Neuronal stem cell (in vitro differentiated cells): ENCODE measurements around the gene PHF3.
A peak's percentile ranks its signal among the peaks of the same experiment; 100 is the strongest.

Source experiments
- DNase-seq: peaks from one replicate; pipeline ENCODE4 v3.0.0-alpha.2; 2013; ENCODE audit warnings: low spot score
- H2AFZ ChIP-seq: one replicate; pipeline ENCODE4 v1.6.1; 2013; ENCODE audit warnings: mild to moderate bottlenecking, low read length, inconsistent platforms
- H2AK5ac ChIP-seq: 2 replicates; pipeline ENCODE4 v1.6.1; 2013; ENCODE audit warnings: low read depth, mild to moderate bottlenecking, inconsistent platforms, low read length, moderate library complexity, mixed read lengths
- H2BK120ac ChIP-seq: 2 replicates; pipeline ENCODE4 v1.6.1; 2013; ENCODE audit warnings: low read depth, mild to moderate bottlenecking, inconsistent platforms, low read length, moderate library complexity, mixed read lengths
- H2BK12ac ChIP-seq: one replicate; pipeline ENCODE4 v1.6.1; 2013; ENCODE audit warnings: low read length, inconsistent platforms
- H2BK15ac ChIP-seq: 2 replicates; pipeline ENCODE4 v1.6.1; 2013; ENCODE audit warnings: mild to moderate bottlenecking, low read length, inconsistent platforms, mixed read lengths
- H2BK5ac ChIP-seq: one replicate; pipeline ENCODE4 v1.6.1; 2013; ENCODE audit warnings: inconsistent platforms, mild to moderate bottlenecking, low read length, moderate library complexity
- H3K14ac ChIP-seq: one replicate; pipeline ENCODE4 v1.6.1; 2013; ENCODE audit warnings: low read length, inconsistent platforms
- H3K18ac ChIP-seq: 2 replicates; pipeline ENCODE4 v1.6.1; 2013; ENCODE audit warnings: low read length, inconsistent platforms
- H3K23ac ChIP-seq: 2 replicates; pipeline ENCODE4 v1.6.1; 2013; ENCODE audit warnings: low read depth, mild to moderate bottlenecking, mixed read lengths, low read length, inconsistent platforms; ENCODE audit not compliant: poor library complexity
- H3K27ac ChIP-seq: replicated peaks from 3 replicates; pipeline ENCODE4 v1.5.1; 2013; ENCODE audit warnings: low read length, inconsistent platforms
- H3K27me3 ChIP-seq, 3 experiments: 2 replicates each; pipeline ENCODE4 v1.6.1; 2013; ENCODE audit warnings: low read length in 3 of 3, mild to moderate bottlenecking in 2 of 3, inconsistent platforms in 1 of 3, low read depth in 1 of 3, mixed read lengths in 1 of 3, moderate library complexity in 1 of 3; ENCODE audit not compliant: control insufficient read depth in 3 of 3, insufficient read depth in 3 of 3
- H3K36me3 ChIP-seq, 2 donors: replicated peaks in 1 of 2; 2 replicates each; pipeline ENCODE4 v1.6.1; 2013; ENCODE audit warnings: low read length in 2 of 2; ENCODE audit not compliant: control insufficient read depth in 2 of 2, insufficient read depth in 2 of 2
- H3K4ac ChIP-seq: 2 replicates; pipeline ENCODE4 v1.6.1; 2013; ENCODE audit warnings: inconsistent platforms, mild to moderate bottlenecking, low read length, moderate library complexity
- H3K4me1 ChIP-seq, 2 donors: 1 replicate in 1 of 2; 2 replicates in 1 of 2; pipeline ENCODE4 v1.6.1; 2013; ENCODE audit warnings: low read length in 2 of 2, low read depth in 1 of 2; ENCODE audit not compliant: control insufficient read depth in 2 of 2, insufficient read depth in 1 of 2
- H3K4me2 ChIP-seq: one replicate; pipeline ENCODE4 v1.6.1; 2013; ENCODE audit warnings: mild to moderate bottlenecking, low read length, inconsistent platforms; ENCODE audit not compliant: insufficient read depth, poor library complexity, severe bottlenecking
- H3K4me3 ChIP-seq, 2 donors: 2 replicates each; pipeline ENCODE4 v1.5.1; 2013; ENCODE audit warnings: low read length in 2 of 2, mild to moderate bottlenecking in 2 of 2, inconsistent platforms in 1 of 2, moderate library complexity in 1 of 2
- H3K79me1 ChIP-seq: one replicate; pipeline ENCODE4 v1.6.1; 2013; ENCODE audit warnings: low read depth, mild to moderate bottlenecking, inconsistent platforms, low read length, moderate library complexity
- H3K9ac ChIP-seq: one replicate; pipeline ENCODE4 v1.6.1; 2013; ENCODE audit warnings: mild to moderate bottlenecking, low read depth, low read length, inconsistent platforms; ENCODE audit not compliant: poor library complexity
- H3K9me3 ChIP-seq, 2 donors: replicated peaks in 1 of 2; 2 replicates each; pipeline versions ENCODE3 to v1.6.1; 2013; ENCODE audit warnings: low read length in 2 of 2, mild to moderate bottlenecking in 2 of 2, inconsistent platforms in 1 of 2, low read depth in 1 of 2, mixed read lengths in 1 of 2, moderate library complexity in 1 of 2; ENCODE audit not compliant: control insufficient read depth in 2 of 2, insufficient read depth in 1 of 2
- H4K8ac ChIP-seq: one replicate; pipeline ENCODE4 v1.6.1; 2013; ENCODE audit warnings: low read depth, mild to moderate bottlenecking, inconsistent platforms, low read length, moderate library complexity
- H4K91ac ChIP-seq: one replicate; pipeline ENCODE4 v1.6.1; 2013; ENCODE audit warnings: low read length, low read depth, mild to moderate bottlenecking, inconsistent platforms; ENCODE audit not compliant: poor library complexity
- WGBS, 2 donors: extraction: QIAGEN DNeasy Blood & Tissue Kit; methylation state at CpG; one replicate each; pipeline ENCODE4 v1.1.7; 2013; ENCODE audit warnings: missing lambda C conversion rate in 2 of 2, mixed read lengths in 1 of 2; ENCODE audit not compliant: insufficient read length in 2 of 2, insufficient replicate concordance in 1 of 2; ENCODE audit errors: extremely low coverage in 2 of 2; 5-methylcytosine and 5-hydroxymethylcytosine counted together

The PHF3 gene

DNA sequence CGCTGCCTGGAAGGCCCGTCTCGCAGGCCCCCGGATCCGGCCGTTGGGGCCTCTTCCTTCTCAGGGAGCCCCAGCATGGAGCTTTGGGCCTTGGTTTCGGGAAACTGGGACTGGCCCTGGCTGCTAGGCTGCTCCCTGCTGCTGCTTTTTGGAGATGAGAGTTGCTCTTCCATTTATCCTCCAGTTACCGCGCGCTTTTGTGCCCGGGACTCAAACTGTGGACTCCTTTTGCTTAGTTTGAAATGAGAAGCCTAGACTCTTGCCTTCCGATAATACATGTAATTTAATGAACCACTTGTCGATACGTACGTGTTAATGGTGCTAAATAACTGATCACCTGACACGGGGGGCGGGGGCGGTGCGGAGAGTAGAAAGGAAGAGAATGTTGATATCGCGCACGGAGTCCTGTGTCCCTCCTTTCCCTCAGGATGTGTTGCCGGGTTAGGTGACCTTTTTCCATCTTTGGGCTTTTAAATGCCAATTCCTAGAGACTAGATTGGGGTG is 968 bp downstream of the PHF3 start:
- Histone ChIP-seq H3K9ac (peak overlapping the region; percentile 53), H3K36me3 (peaks cover 0 to 6% of the 10 kb centered on the region in 2 donors), H3K18ac (peak overlapping the region; percentile 99), H3K4me3 (peak overlapping the region; percentile 91 to 99), H3K23ac (peak overlapping the region; percentile 96), H3K4me1 (peaks cover 5 to 7% of the 10 kb centered on the region in 2 donors), H3K4me2 (peak overlapping the region; percentile 49), H3K4ac (peak overlapping the region; percentile 66), H3K9me3 (no peaks in the 10 kb centered on the region), H4K8ac (no peak overlapping the region), H2AK5ac (peak overlapping the region; percentile 92), H3K27me3 (no peaks in the 10 kb centered on the region), H2BK12ac (no peak overlapping the region), H3K27ac (peak overlapping the region; percentile 98), H2BK15ac (peak overlapping the region; percentile 94), H2AFZ (peak overlapping the region; percentile 99), H3K79me1 (peaks cover 2% of the 10 kb centered on the region), H4K91ac (no peak overlapping the region), H3K14ac (peak overlapping the region; percentile 94), H2BK120ac (peak overlapping the region; percentile 47), H2BK5ac (peak overlapping the region; percentile 99)
- WGBS, 2 donors: no CpG with 5 or more reads among the region's 23 CpGs
- peak; percentile 26 for DNase-seq

GRCh38 chr6:63637865-63638445 is 2.4 kb downstream of the PHF3 start:
- H3K36me3 ChIP-seq: peaks cover 0 to 17% of the 10 kb centered on the region in 2 donors
- H3K14ac ChIP-seq: no peak overlapping the region
- peaks cover 2% of the 10 kb centered on the region for H3K79me1 ChIP-seq
- no peak overlapping the region for H3K9ac ChIP-seq
- H2AK5ac ChIP-seq: no peak overlapping the region
- H3K9me3 ChIP-seq: peaks cover 0 to 7% of the 10 kb centered on the region in 2 donors
- no peak overlapping the region for H4K8ac ChIP-seq
- no peak overlapping the region for H2AFZ ChIP-seq
- H3K4me2 ChIP-seq: no peak overlapping the region
- H2BK120ac ChIP-seq: no peak overlapping the region
- H3K4me3 ChIP-seq: peak overlapping the region in 1 of 2 donors; percentile 91
- H3K4ac ChIP-seq: no peak overlapping the region
- no peak overlapping the region for H2BK15ac ChIP-seq
- H3K27me3 ChIP-seq: no peaks in the 10 kb centered on the region
- no peak overlapping the region for H3K18ac ChIP-seq
- H4K91ac ChIP-seq: no peak overlapping the region
- no peak overlapping the region for H3K27ac ChIP-seq
- DNase-seq: no peak
- WGBS, 2 donors: no CpG with 5 or more reads among the region's 2 CpGs
- H2BK12ac ChIP-seq: no peak overlapping the region
- no peak overlapping the region for H2BK5ac ChIP-seq
- H3K4me1 ChIP-seq: peaks cover 5 to 7% of the 10 kb centered on the region in 2 donors
- H3K23ac ChIP-seq: no peak overlapping the region

- peaks cover 4 to 5% of the 10 kb centered on the region in 2 donors for H3K4me1 ChIP-seq
- no peak overlapping the region for H2BK120ac ChIP-seq
- H2BK5ac ChIP-seq: no peak overlapping the region
- H4K91ac ChIP-seq: no peak overlapping the region
- no peak for DNase-seq
- no peak overlapping the region for H3K27ac ChIP-seq
- no peak overlapping the region for H3K4ac ChIP-seq
- H3K18ac ChIP-seq: no peak overlapping the region
- H3K79me1 ChIP-seq: peaks cover 2% of the 10 kb centered on the region
- peaks cover 0 to 7% of the 10 kb centered on the region in 2 donors for H3K9me3 ChIP-seq
- H3K27me3 ChIP-seq: no peaks in the 10 kb centered on the region
- no peak overlapping the region for H3K23ac ChIP-seq
- no peak overlapping the region for H3K14ac ChIP-seq
- no peak overlapping the region for H3K9ac ChIP-seq
- no CpG with 5 or more reads among the region's 2 CpGs for WGBS, 2 donors
- no peak overlapping the region for H3K4me3 ChIP-seq
- H4K8ac ChIP-seq: no peak overlapping the region
- H2AFZ ChIP-seq: no peak overlapping the region
- no peak overlapping the region for H2AK5ac ChIP-seq
- H2BK15ac ChIP-seq: no peak overlapping the region
- no peak overlapping the region for H3K4me2 ChIP-seq
- peaks cover 0 to 20% of the 10 kb centered on the region in 2 donors for H3K36me3 ChIP-seq
- no peak overlapping the region for H2BK12ac ChIP-seq
Measured at GRCh38 chr6:63640062-63640461, 4.5 kb downstream of the PHF3 start.

GRCh38 chr6:63643862-63644261 is 8.3 kb downstream of the PHF3 start:
- H2BK12ac ChIP-seq: no peak overlapping the region
- H3K27me3 ChIP-seq: no peaks in the 10 kb centered on the region
- peaks cover 4 to 5% of the 10 kb centered on the region in 2 donors for H3K4me1 ChIP-seq
- H3K36me3 ChIP-seq: peaks cover 3 to 45% of the 10 kb centered on the region in 2 donors
- no peaks in the 10 kb centered on the region for H3K79me1 ChIP-seq
- no peak overlapping the region for H3K4ac ChIP-seq
- no peak overlapping the region for H4K8ac ChIP-seq
- H2BK120ac ChIP-seq: no peak overlapping the region
- WGBS, 2 donors: no CpG with 5 or more reads among the region's 1 CpG
- no peak overlapping the region for H2AFZ ChIP-seq
- H2AK5ac ChIP-seq: no peak overlapping the region
- no peak overlapping the region for H4K91ac ChIP-seq
- no peak overlapping the region for H3K18ac ChIP-seq
- no peak overlapping the region for H2BK5ac ChIP-seq
- DNase-seq: no peak
- peaks cover 0 to 7% of the 10 kb centered on the region in 2 donors for H3K9me3 ChIP-seq
- no peak overlapping the region for H2BK15ac ChIP-seq
- no peak overlapping the region for H3K4me2 ChIP-seq
- H3K27ac ChIP-seq: no peak overlapping the region
- no peak overlapping the region for H3K14ac ChIP-seq
- H3K23ac ChIP-seq: no peak overlapping the region
- H3K4me3 ChIP-seq: no peak overlapping the region
- H3K9ac ChIP-seq: no peak overlapping the region
